GM23338 (cell line): ENCODE results near the gene ZBBX.

Source experiments
- CREB1 ChIP-seq: fragments of 250-450 bp; sonication (Bioruptor Pico); IDR thresholded peaks from 2 replicates; pipeline ENCODE4 v1.5.0; 2020; ENCODE audit warnings: low read depth, mild to moderate bottlenecking, moderate library complexity
- EZH2 ChIP-seq: fragments of 200-600 bp; sonication (generic); IDR thresholded peaks from one replicate; pipeline ENCODE4 v1.8.0; 2017; ENCODE audit warnings: antibody characterized with exemption, mild to moderate bottlenecking, low read depth; ENCODE audit not compliant: unreplicated experiment
- EZH2phosphoT487 ChIP-seq: fragments of 200-600 bp; sonication (generic); IDR thresholded peaks from one replicate; pipeline ENCODE4 v1.8.1; 2018; ENCODE audit warnings: antibody characterized with exemption; ENCODE audit not compliant: unreplicated experiment
- NANOG ChIP-seq: IDR thresholded peaks from 2 replicates; pipeline ENCODE4 v1.6.1; 2016; ENCODE audit warnings: antibody characterized with exemption, borderline replicate concordance
- POLR2AphosphoS5 ChIP-seq: IDR thresholded peaks from 2 replicates; pipeline ENCODE4 v1.6.1; 2016; ENCODE audit warnings: antibody characterized with exemption, low read depth
- STAT1 ChIP-seq: IDR thresholded peaks from one replicate; pipeline ENCODE4 v1.6.1; 2016; ENCODE audit warnings: antibody characterized with exemption; ENCODE audit not compliant: unreplicated experiment
- ZNF331 ChIP-seq: fragments of 250-450 bp; sonication (Bioruptor Pico); IDR thresholded peaks from 2 replicates; pipeline ENCODE4 v1.5.0; 2020; ENCODE audit warnings: low read depth, mild to moderate bottlenecking, moderate library complexity
- TF ChIP-seq, protein P1 (sequence below), 2 experiments: fragments of 200-600 bp in 1 of 2; sonication (generic) in 1 of 2; conservative IDR thresholded peaks; 2 replicates each; pipeline versions ENCODE4 v1.5.1 to v1.6.1; 2016 to 2017; ENCODE audit warnings: antibody characterized with exemption in 2 of 2, low read depth in 2 of 2, mild to moderate bottlenecking in 2 of 2, moderate library complexity in 1 of 2
- TF ChIP-seq, protein P2 (sequence below): IDR thresholded peaks from one replicate; pipeline ENCODE4 v1.6.1; 2018; ENCODE audit warnings: antibody characterized with exemption; ENCODE audit not compliant: unreplicated experiment
- TF ChIP-seq, protein P3 (sequence below): IDR thresholded peaks from 2 replicates; pipeline ENCODE4 v1.6.1; 2016; ENCODE audit warnings: antibody characterized with exemption

DNA sequence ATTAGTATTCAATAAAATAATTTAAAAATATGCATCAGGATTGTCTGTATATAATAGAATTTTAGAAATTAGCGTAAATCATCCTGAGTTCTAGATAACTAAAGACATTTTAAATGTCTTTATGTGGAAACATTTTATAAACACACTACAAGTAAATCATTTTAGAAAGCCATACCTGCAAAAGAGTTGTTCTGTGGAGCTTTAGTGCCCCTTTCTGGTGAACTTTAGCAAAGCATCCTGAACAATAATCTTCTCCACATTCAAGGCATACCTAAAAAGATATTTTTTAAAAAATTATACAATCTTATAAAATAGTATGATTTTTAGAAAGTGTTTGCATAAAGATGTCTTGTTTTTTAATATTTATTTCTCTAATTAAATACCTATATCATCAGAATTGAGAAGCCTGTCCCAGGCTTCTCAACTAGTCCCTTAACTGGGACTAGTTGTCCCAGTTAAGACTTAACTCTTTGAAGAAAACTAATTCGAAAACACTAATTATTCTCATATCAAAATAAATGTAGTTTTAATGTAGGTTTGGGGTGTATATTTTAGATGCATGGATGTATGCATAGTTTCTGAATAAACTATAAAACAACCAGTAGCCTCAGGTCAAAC is 29.7 kb downstream of the ZBBX start:
- TF ChIP-seq, protein P1, sequence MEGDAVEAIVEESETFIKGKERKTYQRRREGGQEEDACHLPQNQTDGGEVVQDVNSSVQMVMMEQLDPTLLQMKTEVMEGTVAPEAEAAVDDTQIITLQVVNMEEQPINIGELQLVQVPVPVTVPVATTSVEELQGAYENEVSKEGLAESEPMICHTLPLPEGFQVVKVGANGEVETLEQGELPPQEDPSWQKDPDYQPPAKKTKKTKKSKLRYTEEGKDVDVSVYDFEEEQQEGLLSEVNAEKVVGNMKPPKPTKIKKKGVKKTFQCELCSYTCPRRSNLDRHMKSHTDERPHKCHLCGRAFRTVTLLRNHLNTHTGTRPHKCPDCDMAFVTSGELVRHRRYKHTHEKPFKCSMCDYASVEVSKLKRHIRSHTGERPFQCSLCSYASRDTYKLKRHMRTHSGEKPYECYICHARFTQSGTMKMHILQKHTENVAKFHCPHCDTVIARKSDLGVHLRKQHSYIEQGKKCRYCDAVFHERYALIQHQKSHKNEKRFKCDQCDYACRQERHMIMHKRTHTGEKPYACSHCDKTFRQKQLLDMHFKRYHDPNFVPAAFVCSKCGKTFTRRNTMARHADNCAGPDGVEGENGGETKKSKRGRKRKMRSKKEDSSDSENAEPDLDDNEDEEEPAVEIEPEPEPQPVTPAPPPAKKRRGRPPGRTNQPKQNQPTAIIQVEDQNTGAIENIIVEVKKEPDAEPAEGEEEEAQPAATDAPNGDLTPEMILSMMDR (conservative IDR thresholded peaks at IDR 0.05; ENCODE audit: low read depth in 2 of 2), result peak; percentile 74 to 78
- TF ChIP-seq CREB1 (CRISPR knock-in tag) (no peak), EZH2phosphoT487 (no peak), NANOG (no peak), POLR2AphosphoS5 (no peak), EZH2 (no peak), ZNF331 (CRISPR knock-in tag) (no peak), STAT1 (no peak)
- TF ChIP-seq, protein P2, sequence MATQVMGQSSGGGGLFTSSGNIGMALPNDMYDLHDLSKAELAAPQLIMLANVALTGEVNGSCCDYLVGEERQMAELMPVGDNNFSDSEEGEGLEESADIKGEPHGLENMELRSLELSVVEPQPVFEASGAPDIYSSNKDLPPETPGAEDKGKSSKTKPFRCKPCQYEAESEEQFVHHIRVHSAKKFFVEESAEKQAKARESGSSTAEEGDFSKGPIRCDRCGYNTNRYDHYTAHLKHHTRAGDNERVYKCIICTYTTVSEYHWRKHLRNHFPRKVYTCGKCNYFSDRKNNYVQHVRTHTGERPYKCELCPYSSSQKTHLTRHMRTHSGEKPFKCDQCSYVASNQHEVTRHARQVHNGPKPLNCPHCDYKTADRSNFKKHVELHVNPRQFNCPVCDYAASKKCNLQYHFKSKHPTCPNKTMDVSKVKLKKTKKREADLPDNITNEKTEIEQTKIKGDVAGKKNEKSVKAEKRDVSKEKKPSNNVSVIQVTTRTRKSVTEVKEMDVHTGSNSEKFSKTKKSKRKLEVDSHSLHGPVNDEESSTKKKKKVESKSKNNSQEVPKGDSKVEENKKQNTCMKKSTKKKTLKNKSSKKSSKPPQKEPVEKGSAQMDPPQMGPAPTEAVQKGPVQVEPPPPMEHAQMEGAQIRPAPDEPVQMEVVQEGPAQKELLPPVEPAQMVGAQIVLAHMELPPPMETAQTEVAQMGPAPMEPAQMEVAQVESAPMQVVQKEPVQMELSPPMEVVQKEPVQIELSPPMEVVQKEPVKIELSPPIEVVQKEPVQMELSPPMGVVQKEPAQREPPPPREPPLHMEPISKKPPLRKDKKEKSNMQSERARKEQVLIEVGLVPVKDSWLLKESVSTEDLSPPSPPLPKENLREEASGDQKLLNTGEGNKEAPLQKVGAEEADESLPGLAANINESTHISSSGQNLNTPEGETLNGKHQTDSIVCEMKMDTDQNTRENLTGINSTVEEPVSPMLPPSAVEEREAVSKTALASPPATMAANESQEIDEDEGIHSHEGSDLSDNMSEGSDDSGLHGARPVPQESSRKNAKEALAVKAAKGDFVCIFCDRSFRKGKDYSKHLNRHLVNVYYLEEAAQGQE, result no peak
- TF ChIP-seq, protein P3, sequence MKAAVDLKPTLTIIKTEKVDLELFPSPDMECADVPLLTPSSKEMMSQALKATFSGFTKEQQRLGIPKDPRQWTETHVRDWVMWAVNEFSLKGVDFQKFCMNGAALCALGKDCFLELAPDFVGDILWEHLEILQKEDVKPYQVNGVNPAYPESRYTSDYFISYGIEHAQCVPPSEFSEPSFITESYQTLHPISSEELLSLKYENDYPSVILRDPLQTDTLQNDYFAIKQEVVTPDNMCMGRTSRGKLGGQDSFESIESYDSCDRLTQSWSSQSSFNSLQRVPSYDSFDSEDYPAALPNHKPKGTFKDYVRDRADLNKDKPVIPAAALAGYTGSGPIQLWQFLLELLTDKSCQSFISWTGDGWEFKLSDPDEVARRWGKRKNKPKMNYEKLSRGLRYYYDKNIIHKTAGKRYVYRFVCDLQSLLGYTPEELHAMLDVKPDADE, result no peak
